Adipocyte (in vitro differentiated cells): ENCODE data around the gene GLO1.
A peak's percentile ranks its signal among the peaks of the same experiment; 100 is the strongest.

Experiments
- DNase-seq: peaks from one replicate; pipeline ENCODE4 v3.0.0-alpha.2; 2015; ENCODE audit warnings: low read depth
- H3K27me3 ChIP-seq: replicated peaks from 2 replicates; pipeline ENCODE4 v1.7.0; 2013; ENCODE audit warnings: mild to moderate bottlenecking, low read length, moderate library complexity; ENCODE audit not compliant: control insufficient read depth, insufficient read depth
- H3K36me3 ChIP-seq: 2 replicates; pipeline ENCODE4 v1.7.0; 2013; ENCODE audit warnings: low read length, mild to moderate bottlenecking, moderate library complexity; ENCODE audit not compliant: control insufficient read depth, insufficient read depth, severe bottlenecking
- H3K4me1 ChIP-seq: 2 replicates; pipeline ENCODE4 v1.7.0; 2013; ENCODE audit warnings: mild to moderate bottlenecking, low read length, moderate library complexity; ENCODE audit not compliant: control insufficient read depth, insufficient read depth
- H3K4me3 ChIP-seq: 2 replicates; pipeline ENCODE4 v1.7.0; 2013; ENCODE audit warnings: mild to moderate bottlenecking, low read length, moderate library complexity
- H3K9ac ChIP-seq: 2 replicates; pipeline ENCODE4 v1.7.0; 2013; ENCODE audit warnings: mild to moderate bottlenecking, low read length, moderate library complexity
- H3K9me3 ChIP-seq: 2 replicates; pipeline ENCODE4 v1.7.0; 2013; ENCODE audit warnings: mild to moderate bottlenecking, low read length, moderate library complexity; ENCODE audit not compliant: control insufficient read depth

Gene GLO1

GRCh38 chr6:38702558-38703397 is at the start of gene GLO1:
GLO1 (minus strand) TSS chr6:38703145; CDS start chr6:38703054, 91 bp downstream.
- Histone ChIP-seq H3K9me3 (no peaks in the 10 kb centered on the region), H3K4me3 (peak within 1 kb of the TSS; percentile 84), H3K36me3 (no peaks in the 10 kb centered on the region), H3K9ac (peak within 1 kb of the TSS; percentile 94), H3K27me3 (no peaks in the 10 kb centered on the region), H3K4me1 (peaks cover 3% of the 10 kb centered on the region)
- DNase-seq: peak; percentile 99

GRCh38 chr6:38750968-38751615 is 48.1 kb upstream of the GLO1 start:
- no peak for DNase-seq
- Histone ChIP-seq H3K27me3 (no peaks in the 10 kb centered on the region), H3K9ac (no peak overlapping the region), H3K4me1 (no peaks in the 10 kb centered on the region), H3K36me3 (no peaks in the 10 kb centered on the region), H3K9me3 (no peaks in the 10 kb centered on the region), H3K4me3 (no peak overlapping the region)

GRCh38 chr6:38749473-38749872 is 46.5 kb upstream of the GLO1 start:
- peaks cover 10% of the 10 kb centered on the region for H3K27me3 ChIP-seq
- no peak overlapping the region for H3K9ac ChIP-seq
- H3K4me1 ChIP-seq: no peaks in the 10 kb centered on the region
- DNase-seq: no peak
- no peak overlapping the region for H3K4me3 ChIP-seq
- no peaks in the 10 kb centered on the region for H3K36me3 ChIP-seq
- H3K9me3 ChIP-seq: no peaks in the 10 kb centered on the region

GRCh38 chr6:38739532-38739931 is 36.6 kb upstream of the GLO1 start:
- no peaks in the 10 kb centered on the region for H3K4me1 ChIP-seq
- no peaks in the 10 kb centered on the region for H3K36me3 ChIP-seq
- H3K4me3 ChIP-seq: no peak overlapping the region
- peaks cover 11% of the 10 kb centered on the region for H3K27me3 ChIP-seq
- peak; percentile 45 for DNase-seq
- no peak overlapping the region for H3K9ac ChIP-seq
- peaks cover 9% of the 10 kb centered on the region for H3K9me3 ChIP-seq

- Histone ChIP-seq H3K9me3 (peaks cover 9% of the 10 kb centered on the region), H3K9ac (no peak overlapping the region), H3K36me3 (no peaks in the 10 kb centered on the region), H3K4me1 (no peaks in the 10 kb centered on the region), H3K27me3 (peaks cover 11% of the 10 kb centered on the region), H3K4me3 (no peak overlapping the region)
- no peak for DNase-seq
These were observed 35.3 kb upstream of the GLO1 start for GRCh38 chr6:38738261-38738660.

- no peak overlapping the region for H3K9ac ChIP-seq
- H3K4me1 ChIP-seq: no peaks in the 10 kb centered on the region
- no peak for DNase-seq
- no peaks in the 10 kb centered on the region for H3K36me3 ChIP-seq
- H3K9me3 ChIP-seq: peaks cover 9% of the 10 kb centered on the region
- no peak overlapping the region for H3K4me3 ChIP-seq
- peaks cover 11% of the 10 kb centered on the region for H3K27me3 ChIP-seq
These were observed 34.0 kb upstream of the GLO1 start for GRCh38 chr6:38736951-38737350.

GRCh38 chr6:38730140-38730862 is 27.4 kb upstream of the GLO1 start:
- H3K9me3 ChIP-seq: peaks cover 2% of the 10 kb centered on the region
- DNase-seq: no peak
- no peaks in the 10 kb centered on the region for H3K27me3 ChIP-seq
- H3K9ac ChIP-seq: no peak overlapping the region
- no peaks in the 10 kb centered on the region for H3K36me3 ChIP-seq
- H3K4me3 ChIP-seq: no peak overlapping the region
- no peaks in the 10 kb centered on the region for H3K4me1 ChIP-seq

GRCh38 chr6:38728203-38728602 is 25.3 kb upstream of the GLO1 start:
- H3K4me1 ChIP-seq: no peaks in the 10 kb centered on the region
- no peaks in the 10 kb centered on the region for H3K36me3 ChIP-seq
- no peak overlapping the region for H3K9ac ChIP-seq
- no peak overlapping the region for H3K4me3 ChIP-seq
- DNase-seq: no peak
- no peaks in the 10 kb centered on the region for H3K9me3 ChIP-seq
- no peaks in the 10 kb centered on the region for H3K27me3 ChIP-seq

- Histone ChIP-seq H3K9ac (no peak overlapping the region), H3K4me1 (no peaks in the 10 kb centered on the region), H3K36me3 (no peaks in the 10 kb centered on the region), H3K4me3 (no peak overlapping the region), H3K9me3 (no peaks in the 10 kb centered on the region), H3K27me3 (no peaks in the 10 kb centered on the region)
- DNase-seq: no peak
These were observed 22.7 kb upstream of the GLO1 start for GRCh38 chr6:38725414-38726183.

- Histone ChIP-seq H3K36me3 (no peaks in the 10 kb centered on the region), H3K9ac (no peak overlapping the region), H3K9me3 (no peaks in the 10 kb centered on the region), H3K4me1 (no peaks in the 10 kb centered on the region), H3K4me3 (no peak overlapping the region), H3K27me3 (peaks cover 8% of the 10 kb centered on the region)
- no peak for DNase-seq
These were observed 21.4 kb upstream of the GLO1 start for GRCh38 chr6:38724343-38724742.

- DNase-seq: no peak
- no peak overlapping the region for H3K4me3 ChIP-seq
These were observed 20.8 kb upstream of the GLO1 start for GRCh38 chr6:38723783-38724182.

More at GRCh38 chr6:38723783-38724182, 20.8 kb upstream of the GLO1 start:
- H3K9ac ChIP-seq: no peak overlapping the region
- no peaks in the 10 kb centered on the region for H3K36me3 ChIP-seq
- H3K27me3 ChIP-seq: peaks cover 12% of the 10 kb centered on the region
- H3K9me3 ChIP-seq: no peaks in the 10 kb centered on the region
- no peaks in the 10 kb centered on the region for H3K4me1 ChIP-seq
